Mesendoderm (in vitro differentiated cells): ENCODE measurements around the gene ALAS1.

Experiments used
- DNase-seq: peaks from one replicate; pipeline ENCODE4 v3.0.0; 2013
- H2AK5ac ChIP-seq: 2 replicates; pipeline ENCODE4 v1.6.1; 2013; ENCODE audit warnings: low read length, inconsistent platforms
- H2BK120ac ChIP-seq: 2 replicates; pipeline ENCODE4 v1.6.1; 2013; ENCODE audit warnings: low read depth, mild to moderate bottlenecking, low read length, moderate library complexity, mixed read lengths
- H2BK15ac ChIP-seq: replicated peaks from 2 replicates; pipeline ENCODE4 v1.6.1; 2013; ENCODE audit warnings: low read depth, mild to moderate bottlenecking, moderate library complexity
- H2BK5ac ChIP-seq: 2 replicates; pipeline ENCODE4 v1.6.1; 2013; ENCODE audit warnings: low read length, inconsistent platforms
- H3K18ac ChIP-seq: 2 replicates; pipeline ENCODE4 v1.6.1; 2013; ENCODE audit warnings: mild to moderate bottlenecking, low read length, mixed read lengths
- H3K23ac ChIP-seq: one replicate; pipeline ENCODE4 v1.6.1; 2013; ENCODE audit warnings: low read length
- H3K27ac ChIP-seq: 2 replicates; pipeline ENCODE4 v1.5.1; 2013; ENCODE audit warnings: low read depth, mild to moderate bottlenecking, inconsistent platforms, low read length, moderate library complexity
- H3K27me3 ChIP-seq: 2 replicates; pipeline ENCODE4 v1.6.1; 2013; ENCODE audit warnings: low read length, control low read depth, mild to moderate bottlenecking, inconsistent platforms; ENCODE audit not compliant: insufficient read depth, poor library complexity
- H3K36me3 ChIP-seq: 2 replicates; pipeline ENCODE4 v1.6.1; 2013; ENCODE audit warnings: low read length, inconsistent platforms; ENCODE audit not compliant: control insufficient read depth, insufficient read depth
- H3K4ac ChIP-seq: one replicate; pipeline ENCODE4 v1.6.1; 2013; ENCODE audit warnings: low read depth, mild to moderate bottlenecking, low read length, moderate library complexity
- H3K4me1 ChIP-seq: 2 replicates; pipeline ENCODE4 v1.6.1; 2013; ENCODE audit warnings: low read depth, low read length, inconsistent platforms; ENCODE audit not compliant: control insufficient read depth
- H3K4me2 ChIP-seq: 2 replicates; pipeline ENCODE4 v1.6.1; 2013; ENCODE audit warnings: low read length
- H3K4me3 ChIP-seq: 2 replicates; pipeline ENCODE4 v1.5.1; 2013; ENCODE audit warnings: mild to moderate bottlenecking, low read length
- H3K56ac ChIP-seq: one replicate; pipeline ENCODE4 v1.6.1; 2013; ENCODE audit warnings: low read length
- H3K79me1 ChIP-seq: 2 replicates; pipeline ENCODE4 v1.6.1; 2013; ENCODE audit warnings: low read length, inconsistent platforms
- H3K79me2 ChIP-seq: 2 replicates; pipeline ENCODE4 v1.6.1; 2013; ENCODE audit warnings: mild to moderate bottlenecking, low read length; ENCODE audit not compliant: control insufficient read depth, insufficient read depth
- H3K9ac ChIP-seq: 2 replicates; pipeline ENCODE4 v1.6.1; 2013; ENCODE audit warnings: low read length, inconsistent platforms
- H4K5ac ChIP-seq: one replicate; pipeline ENCODE4 v1.6.1; 2013; ENCODE audit warnings: low read length
- H4K8ac ChIP-seq: one replicate; pipeline ENCODE4 v1.6.1; 2013; ENCODE audit warnings: low read depth, mild to moderate bottlenecking, control low read depth, low read length, moderate library complexity
- WGBS: extraction: QIAGEN DNeasy Blood & Tissue Kit; methylation state at CpG from one replicate; pipeline ENCODE4 v1.1.7; 2013; ENCODE audit warnings: low lambda C conversion rate, missing lambda C conversion rate; ENCODE audit not compliant: insufficient coverage; ENCODE audit errors: extremely low coverage; 5-methylcytosine and 5-hydroxymethylcytosine counted together

The ALAS1 gene

DNA sequence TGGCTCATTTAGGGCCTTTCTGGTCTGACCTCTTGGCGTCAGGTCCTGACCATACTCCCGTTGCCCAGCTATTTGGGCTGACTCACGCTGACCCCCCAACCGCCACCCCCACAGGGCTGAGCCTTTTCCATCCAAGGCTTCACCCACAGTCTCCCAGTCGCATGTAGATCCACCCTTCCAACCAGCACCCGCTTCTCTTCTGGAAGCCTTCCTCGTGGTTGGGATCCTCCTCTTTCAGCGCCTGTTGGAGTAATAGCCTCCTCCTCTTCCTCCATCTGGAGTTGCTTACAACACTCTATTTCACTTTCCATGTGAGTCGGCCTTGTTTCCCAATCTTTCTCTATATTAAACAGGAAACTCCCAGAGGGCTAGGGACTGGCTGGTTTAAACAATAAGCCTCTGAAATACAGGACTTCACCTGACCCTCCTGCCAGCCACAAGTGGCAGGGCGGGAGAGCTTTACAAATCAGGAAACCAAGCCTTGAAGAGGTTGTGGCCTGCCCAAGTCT is 2.1 kb upstream of the ALAS1 start:
- no peak overlapping the region for H3K4me3 ChIP-seq
- H2BK15ac ChIP-seq = no peak overlapping the region
- WGBS = no CpG with 5 or more reads among the region's 10 CpGs

DNA sequence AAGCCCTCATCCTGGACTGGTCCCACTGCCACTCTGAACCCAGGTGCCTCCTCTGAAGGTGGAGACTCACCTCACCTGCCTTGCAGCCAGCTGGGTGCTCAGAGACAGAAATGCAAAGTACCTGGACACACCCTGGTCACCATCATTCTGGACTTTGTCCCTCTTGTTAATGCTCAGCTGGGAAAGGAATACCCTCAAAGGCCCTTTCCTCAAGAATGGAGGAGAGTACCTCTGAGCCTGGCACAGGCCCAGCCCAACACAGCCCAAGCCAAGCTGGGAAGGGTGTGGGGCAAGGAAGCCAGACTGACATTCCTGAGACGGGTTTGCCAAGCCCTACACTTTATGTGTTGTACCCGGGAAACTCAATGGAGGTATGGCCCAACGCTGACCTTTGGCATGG is 983 bp upstream of the ALAS1 start:
- Histone ChIP-seq H4K5ac (no peak overlapping the region), H3K56ac (no peak overlapping the region), H3K23ac (no peak overlapping the region), H3K27me3 (no peaks in the 10 kb centered on the region), H3K79me1 (peaks cover 7% of the 10 kb centered on the region), H3K36me3 (peaks cover 1% of the 10 kb centered on the region), H3K9ac (no peak overlapping the region), H4K8ac (no peak overlapping the region), H2BK5ac (no peak overlapping the region), H3K4me2 (no peak overlapping the region), H3K27ac (no peak overlapping the region), H3K18ac (no peak overlapping the region), H3K79me2 (peaks cover 3% of the 10 kb centered on the region), H3K4me3 (no peak overlapping the region), H2AK5ac (no peak overlapping the region), H2BK15ac (no peak overlapping the region), H3K4me1 (no peaks in the 10 kb centered on the region), H3K4ac (no peak overlapping the region), H2BK120ac (no peak overlapping the region)
- no CpG with 5 or more reads among the region's 3 CpGs for WGBS
- no peak for DNase-seq

More for the DNA sequence above, 2.1 kb upstream of the ALAS1 start:
- Histone ChIP-seq H2BK5ac (no peak overlapping the region), H3K18ac (no peak overlapping the region), H4K5ac (no peak overlapping the region), H3K4me2 (no peak overlapping the region), H3K27ac (no peak overlapping the region), H3K23ac (no peak overlapping the region), H3K36me3 (no peaks in the 10 kb centered on the region), H2BK120ac (no peak overlapping the region), H3K27me3 (no peaks in the 10 kb centered on the region), H3K4me1 (no peaks in the 10 kb centered on the region), H3K4ac (no peak overlapping the region), H4K8ac (no peak overlapping the region), H3K79me2 (peaks cover 3% of the 10 kb centered on the region), H2AK5ac (no peak overlapping the region), H3K56ac (no peak overlapping the region), H3K9ac (no peak overlapping the region), H3K79me1 (peaks cover 7% of the 10 kb centered on the region)
- DNase-seq = no peak

DNA sequence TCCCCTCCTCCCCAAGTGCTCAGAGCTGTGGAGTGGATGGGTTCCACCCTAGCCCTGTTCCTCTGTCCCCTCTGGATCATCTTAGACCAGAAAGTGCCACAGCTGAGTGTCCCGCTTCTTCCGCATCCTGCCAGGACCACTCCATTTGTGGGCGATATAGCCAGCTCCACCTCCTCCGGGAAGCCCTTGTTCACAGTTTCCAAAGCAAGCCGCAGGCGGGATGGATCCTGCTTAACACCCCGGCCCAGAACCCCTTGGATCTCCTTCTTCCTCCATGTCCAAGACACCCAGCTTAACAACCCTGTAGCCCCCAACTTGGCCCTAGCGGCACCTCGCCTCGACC is 490 bp upstream of the ALAS1 start:
- Histone ChIP-seq H3K9ac (peak overlapping the region; percentile 86), H3K79me2 (peaks cover 3% of the 10 kb centered on the region), H4K5ac (peak overlapping the region; percentile 59), H3K4ac (peak overlapping the region; percentile 4), H3K23ac (no peak overlapping the region), H3K27me3 (no peaks in the 10 kb centered on the region), H4K8ac (peak overlapping the region; percentile 78), H3K27ac (peak overlapping the region; percentile 12), H2BK120ac (no peak overlapping the region), H2BK5ac (peak overlapping the region; percentile 83), H3K18ac (peak overlapping the region; percentile 6), H3K79me1 (peaks cover 7% of the 10 kb centered on the region), H3K4me3 (no peak overlapping the region), H3K56ac (peak overlapping the region; percentile 92), H3K4me1 (no peaks in the 10 kb centered on the region), H2BK15ac (no peak overlapping the region), H2AK5ac (no peak overlapping the region), H3K4me2 (peak overlapping the region; percentile 85), H3K36me3 (peaks cover 3% of the 10 kb centered on the region)
- no CpG with 5 or more reads among the region's 10 CpGs for WGBS
- DNase-seq = no peak

DNA sequence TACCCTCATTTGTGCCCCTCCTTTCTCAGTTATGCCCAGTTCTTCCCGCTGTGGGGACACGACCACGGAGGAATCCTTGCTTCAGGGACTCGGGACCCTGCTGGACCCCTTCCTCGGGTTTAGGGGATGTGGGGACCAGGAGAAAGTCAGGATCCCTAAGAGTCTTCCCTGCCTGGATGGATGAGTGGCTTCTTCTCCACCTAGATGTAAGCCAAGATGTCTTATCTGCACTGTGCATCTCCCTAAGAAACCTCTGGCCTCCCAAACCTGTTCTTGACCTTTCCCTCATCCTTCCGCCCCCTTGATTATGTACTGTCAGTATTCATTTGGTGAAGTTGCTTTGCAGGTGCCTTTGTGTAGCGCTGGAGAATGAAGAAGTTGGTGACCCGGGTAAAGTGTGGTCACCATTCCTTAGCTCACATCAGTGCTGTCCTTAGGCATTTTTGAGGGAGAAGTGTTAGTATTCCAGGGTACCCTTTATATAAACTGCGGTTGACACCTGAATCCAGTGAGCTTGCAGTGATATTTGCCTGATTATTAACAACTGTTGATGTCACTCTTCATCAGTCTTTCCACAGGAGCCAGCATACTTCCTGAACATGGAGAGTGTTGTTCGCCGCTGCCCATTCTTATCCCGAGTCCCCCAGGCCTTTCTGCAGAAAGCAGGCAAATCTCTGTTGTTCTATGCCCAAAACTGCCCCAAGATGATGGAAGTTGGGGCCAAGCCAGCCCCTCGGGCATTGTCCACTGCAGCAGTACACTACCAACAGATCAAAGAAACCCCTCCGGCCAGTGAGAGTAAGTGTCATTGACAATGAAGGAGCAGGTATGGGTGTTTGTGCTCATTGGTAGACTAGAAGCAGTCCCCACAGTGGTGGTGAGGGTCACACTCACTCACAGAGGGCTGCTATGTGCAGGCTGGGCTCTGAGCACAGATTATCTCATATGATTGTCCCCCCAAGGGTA is 966 bp downstream of the ALAS1 start:
- Histone ChIP-seq H3K4me1 (no peaks in the 10 kb centered on the region), H3K4me3 (peak overlapping the region; percentile 91), H3K79me2 (peaks cover 3% of the 10 kb centered on the region), H3K4ac (no peak overlapping the region), H3K27me3 (no peaks in the 10 kb centered on the region), H3K27ac (no peak overlapping the region), H2BK15ac (no peak overlapping the region), H2BK5ac (no peak overlapping the region), H2BK120ac (no peak overlapping the region), H3K36me3 (peaks cover 5% of the 10 kb centered on the region), H3K23ac (no peak overlapping the region), H3K18ac (peak overlapping the region; percentile 51), H3K9ac (peak overlapping the region; percentile 97), H3K56ac (peak overlapping the region; percentile 98), H4K8ac (no peak overlapping the region), H4K5ac (no peak overlapping the region), H3K79me1 (peaks cover 7% of the 10 kb centered on the region), H2AK5ac (no peak overlapping the region), H3K4me2 (peak overlapping the region; percentile 45)
- no peak for DNase-seq
- WGBS = no CpG with 5 or more reads among the region's 14 CpGs

DNA sequence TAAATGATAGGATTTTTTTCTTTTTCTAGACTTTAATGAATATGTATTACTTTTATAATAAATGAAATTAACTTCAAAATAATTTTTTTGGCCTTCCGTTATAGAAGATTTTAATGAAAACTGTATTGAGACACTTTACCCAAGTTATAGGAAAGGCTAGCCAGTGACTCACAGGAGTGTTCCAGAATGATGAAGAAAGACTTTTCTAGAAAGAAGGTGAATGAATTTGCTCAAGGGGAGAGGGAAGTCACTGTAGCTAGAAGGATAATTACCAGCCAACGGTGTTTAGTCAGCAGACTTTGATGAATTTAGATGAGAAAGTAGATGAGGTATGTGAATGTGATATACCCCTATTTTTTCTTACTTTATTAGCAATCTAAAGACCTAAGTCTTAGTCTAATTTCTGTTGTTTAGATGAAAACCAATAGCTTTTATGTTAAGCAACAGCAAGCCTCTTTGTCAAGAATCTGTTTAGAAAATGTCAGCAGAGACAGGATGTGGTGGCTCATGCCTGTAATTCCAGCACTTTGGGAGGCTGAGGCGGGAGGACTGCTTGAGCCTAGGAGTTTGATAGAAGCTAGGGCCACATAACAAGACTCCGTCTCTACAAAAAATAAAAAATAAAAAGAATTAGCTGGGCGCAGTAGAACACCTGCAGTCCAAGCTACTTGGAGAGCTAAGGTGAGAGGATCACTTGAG is 3.2 kb downstream of the ALAS1 start:
- no peak overlapping the region for H2BK15ac ChIP-seq
- peaks cover 3% of the 10 kb centered on the region for H3K79me2 ChIP-seq
- H3K56ac ChIP-seq = no peak overlapping the region
- H3K4me2 ChIP-seq = no peak overlapping the region
- H3K4me1 ChIP-seq = no peaks in the 10 kb centered on the region
- no peaks in the 10 kb centered on the region for H3K27me3 ChIP-seq
- H3K4ac ChIP-seq = no peak overlapping the region
- DNase-seq = no peak
- H3K9ac ChIP-seq = no peak overlapping the region
- H2AK5ac ChIP-seq = no peak overlapping the region
- no peak overlapping the region for H3K27ac ChIP-seq
- no peak overlapping the region for H2BK5ac ChIP-seq
- H3K4me3 ChIP-seq = no peak overlapping the region
- peaks cover 14% of the 10 kb centered on the region for H3K36me3 ChIP-seq
- no peak overlapping the region for H4K5ac ChIP-seq
- H3K18ac ChIP-seq = no peak overlapping the region
- H4K8ac ChIP-seq = no peak overlapping the region
- peaks cover 7% of the 10 kb centered on the region for H3K79me1 ChIP-seq
- WGBS = no CpG with 5 or more reads among the region's 5 CpGs
- no peak overlapping the region for H2BK120ac ChIP-seq
- no peak overlapping the region for H3K23ac ChIP-seq
